GM12878 (cell line): Measurements from ENCODE around the gene MYO1D. TPM values are rescaled to one million over a fixed set of nuclear protein-coding genes. Genes with fewer than 3 reads are reported as not detected.

Experiments used
- ATAC-seq: fragments of 200-7000 bp; cut with Tn5 transposase; 3 replicates; pipeline ENCODE4 v1.9.1; 2020; ENCODE audit warnings: mild to moderate bottlenecking, moderate library complexity
- BruUV-seq: library from RNA; stranded (reverse); fragments of 400-500 nt; replicated peaks from 2 replicates; lab custom pipeline; 2021; lab: Mats Ljungman, UMichigan
- CTCF ChIA-PET: fragments of 300-600 bp; sonication (Branson Sonifier 250); formaldehyde crosslinking; extraction: SDS; loops from one replicate; lab custom pipeline; 2021; ENCODE audit warnings: inconsistent platforms; lab: Yijun Ruan, JAX
- POLR2A ChIA-PET: fragments of 350-600 bp; formaldehyde crosslinking; extraction: SDS; loops from one replicate; lab custom pipeline; 2021; ENCODE audit warnings: inconsistent platforms; lab: Charles Lee
- RAD21 ChIA-PET: fragments of 300-600 bp; sonication (Branson Sonifier 250); formaldehyde crosslinking; loops from one replicate; lab custom pipeline; 2023; ENCODE audit warnings: antibody characterized with exemption; ENCODE audit not compliant: unreplicated experiment; lab: Charles Lee
- SMC1A ChIA-PET: fragments of 300-600 bp; sonication (Branson Sonifier 250); formaldehyde crosslinking; loops from one replicate; lab custom pipeline; 2023; ENCODE audit not compliant: unreplicated experiment, uncharacterized antibody; lab: Charles Lee
- DNase-seq: peaks from one replicate; pipeline ENCODE4 v3.0.0-alpha.2; 2011; ENCODE audit warnings: low read depth, low spot score
- FAIRE-seq: peaks from 3 replicates; lab custom pipeline; 2011; peaks lifted over from hg19 to GRCh38; lab: Jason Lieb, UNC
- H2AFZ ChIP-seq: 2 replicates; pipeline ENCODE4 v1.6.0; 2011; ENCODE audit warnings: low read depth, low read length, control low read depth; ENCODE audit not compliant: control insufficient read depth
- H3K27ac ChIP-seq: 2 replicates; pipeline ENCODE4 v1.5.1; 2011; ENCODE audit warnings: control low read depth; ENCODE audit not compliant: control insufficient read depth, insufficient read depth
- H3K27me3 ChIP-seq, 2 experiments: replicated peaks in 1 of 2; 2 replicates each; pipeline versions ENCODE4 v1.6.0 to v1.6.1; 2011; ENCODE audit warnings: low read length in 1 of 2; ENCODE audit not compliant: control insufficient read depth in 2 of 2, insufficient read depth in 2 of 2
- H3K36me3 ChIP-seq, 2 experiments: 2 replicates each; pipeline ENCODE4 v1.5.1; 2011; ENCODE audit warnings: low read length in 1 of 2; ENCODE audit not compliant: control insufficient read depth in 2 of 2, insufficient read depth in 2 of 2
- H3K4me1 ChIP-seq: 2 replicates; pipeline ENCODE4 v1.6.1; 2011; ENCODE audit warnings: mild to moderate bottlenecking, low read length, moderate library complexity, mixed read lengths; ENCODE audit not compliant: control insufficient read depth, insufficient read depth
- H3K4me2 ChIP-seq: 2 replicates; pipeline ENCODE4 v1.6.0; 2011; ENCODE audit warnings: control low read depth; ENCODE audit not compliant: control insufficient read depth, insufficient read depth
- H3K4me3 ChIP-seq: fragments of 200-600 bp; sonication (generic); 2 replicates; pipeline ENCODE4 v1.5.1; 2016
- H3K79me2 ChIP-seq: 2 replicates; pipeline ENCODE4 v1.6.0; 2011; ENCODE audit warnings: low read length; ENCODE audit not compliant: control insufficient read depth, insufficient read depth
- H3K9ac ChIP-seq: 2 replicates; pipeline ENCODE4 v1.8.0; 2011; ENCODE audit warnings: low read length, control low read depth, mixed read lengths; ENCODE audit not compliant: control insufficient read depth, insufficient read depth
- H3K9me3 ChIP-seq: replicated peaks from 3 replicates; pipeline ENCODE4 v1.5.1; 2011; ENCODE audit warnings: mild to moderate bottlenecking, low read length; ENCODE audit not compliant: control insufficient read depth, insufficient read depth
- H4K20me1 ChIP-seq: 2 replicates; pipeline ENCODE4 v1.6.0; 2011; ENCODE audit not compliant: control insufficient read depth, insufficient read depth
- CREB1 ChIP-seq: IDR thresholded peaks from 2 replicates; pipeline ENCODE4 v1.6.1; 2012; ENCODE audit warnings: low read depth, mild to moderate bottlenecking, inconsistent platforms
- DPF2 ChIP-seq: fragments of 450-650 bp; IDR thresholded peaks from 2 replicates; pipeline ENCODE4 v1.6.1; 2017; ENCODE audit warnings: mild to moderate bottlenecking
- EGR1 ChIP-seq, 2 experiments: IDR thresholded peaks; 1 replicate in 1 of 2; 2 replicates in 1 of 2; pipeline ENCODE4 v1.6.1; 2011 to 2012; ENCODE audit warnings: low read depth in 2 of 2, low read length in 2 of 2, borderline replicate concordance in 1 of 2, mild to moderate bottlenecking in 1 of 2, moderate library complexity in 1 of 2
- KAT2A ChIP-seq: conservative IDR thresholded peaks from 2 replicates; pipeline ENCODE4 v1.6.1; 2011; ENCODE audit warnings: low read depth, low read length; ENCODE audit not compliant: control insufficient read depth
- MLLT1 ChIP-seq: fragments of 450-650 bp; IDR thresholded peaks from 2 replicates; pipeline ENCODE4 v1.6.1; 2016; ENCODE audit warnings: mild to moderate bottlenecking
- RBBP5 ChIP-seq: fragments of 200-600 bp; sonication (generic); conservative IDR thresholded peaks from 2 replicates; pipeline ENCODE4 v1.6.1; 2016
- SIN3A ChIP-seq: IDR thresholded peaks from 2 replicates; pipeline ENCODE4 v1.6.1; 2012; ENCODE audit warnings: low read depth, low read length, improper control_type of control experiment
- YY1 ChIP-seq: IDR thresholded peaks from 2 replicates; pipeline ENCODE4 v1.6.1; 2011; ENCODE audit warnings: low read depth, mild to moderate bottlenecking, low read length
- ZNF217 ChIP-seq: fragments of 450-650 bp; IDR thresholded peaks from 2 replicates; pipeline ENCODE4 v1.6.1; 2017; ENCODE audit warnings: antibody characterized with exemption, mild to moderate bottlenecking
- ZZZ3 ChIP-seq: IDR thresholded peaks from 2 replicates; pipeline ENCODE4 v1.6.1; 2011; ENCODE audit warnings: low read depth; ENCODE audit not compliant: control insufficient read depth, insufficient read length
- WGBS: methylation state at CpG from one replicate; pipeline ENCODE4 v1.1.6; 2016; ENCODE audit warnings: low lambda C conversion rate; ENCODE audit not compliant: insufficient replicate concordance, insufficient coverage; ENCODE audit errors: missing lambda C conversion rate; 5-methylcytosine and 5-hydroxymethylcytosine counted together
- in situ Hi-C: fragments of 300-500 bp; cut with MboI; formaldehyde crosslinking; loops from 9 replicates; pipeline ENCODE4 v1.14.3; 2018; ENCODE audit warnings: mixed read lengths
- intact Hi-C: fragments of 100-400 bp; cut with micrococcal nuclease; formaldehyde crosslinking; loops from one replicate; pipeline ENCODE4 v1.14.2; 2022; ENCODE audit not compliant: unreplicated experiment
- polyA plus RNA-seq, 11 experiments: library from polyadenylated mRNA; depleted of rRNA in 4 of 11; unstranded in 6 of 11; stranded (reverse) in 5 of 11; fragments of >200 nt; fragmentation: Nextera tagmentation in 4 of 11; fragmentation: Illumina TruSeq in 1 of 11; extraction: Ambion mirVana in 4 of 11; extraction: Trizol in 1 of 11; gene quantifications; 1 replicate in 1 of 11; 2 replicates in 10 of 11; pipeline versions ENCODE4 v1.2.1 to v1.2.3, GENCODE V29; 2011 to 2016; ENCODE audit warnings: inconsistent platforms in 2 of 11, missing spikeins in 2 of 11, low read depth in 1 of 11
- total RNA-seq, 4 experiments: library from RNA; depleted of rRNA in 3 of 4; stranded (reverse); fragments of >200 nt in 3 of 4; fragmentation: Illumina TruSeq in 1 of 4; extraction: Trizol in 1 of 4; gene quantifications; 2 replicates each; pipeline versions ENCODE4 v1.2.1 to v1.2.3, GENCODE V29; 2013 to 2021
- TF ChIP-seq, protein P1 (sequence below): fragments of 450-650 bp; IDR thresholded peaks from 2 replicates; pipeline ENCODE4 v1.6.1; 2018; ENCODE audit warnings: borderline replicate concordance, mild to moderate bottlenecking; ENCODE audit not compliant: partially characterized antibody
- TF ChIP-seq, protein P2 (sequence below): fragments of 450-650 bp; IDR thresholded peaks from 2 replicates; pipeline ENCODE4 v1.6.1; 2016; ENCODE audit warnings: mild to moderate bottlenecking, moderate library complexity, borderline replicate concordance
- TF ChIP-seq, protein P3 (sequence below): fragments of 150-350 bp; IDR thresholded peaks from 2 replicates; pipeline ENCODE4 v1.6.1; 2016; ENCODE audit warnings: low read depth, low read length

The MYO1D gene
- total and polyA plus RNA-seq, 10 of the 15 experiments (the other 5 are each of a cell fraction or from before 2014, with no cell fraction given): 1.8 to 37.7 (median 25.4) TPM

DNA sequence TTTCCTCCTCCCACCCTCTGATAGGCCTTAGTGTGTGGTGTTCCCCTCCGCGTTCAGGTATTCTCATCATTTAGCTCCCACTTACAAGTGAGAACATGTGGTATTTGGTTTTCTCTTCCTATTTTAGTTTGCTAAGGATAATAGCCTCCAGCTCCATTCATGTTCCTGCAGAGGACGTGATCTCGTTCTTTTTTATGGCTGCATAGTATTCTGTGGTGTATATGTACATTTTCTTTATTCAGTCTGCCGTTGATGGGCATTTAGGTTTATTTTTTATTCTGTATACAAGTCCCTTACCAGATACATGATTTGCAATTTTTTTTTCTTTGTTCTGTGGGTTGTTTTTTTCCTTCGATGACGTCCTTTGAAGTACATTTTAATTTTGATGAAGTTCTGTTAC is 409.0 kb downstream of the MYO1D start:
- ATAC-seq: no peak
- SMC1A ChIA-PET: interaction anchor here (1.6 kb wide), 1 partner anchor 16 kb away, joined by 6 read pairs; no protein-coding TSS in a partner anchor
- Histone ChIP-seq H3K9ac (no peak overlapping the region), H3K36me3 (peaks cover 21 to 55% of the 10 kb centered on the region in 2 experiments), H3K27ac (no peak overlapping the region), H3K4me3 (no peak overlapping the region), H3K9me3 (no peaks in the 10 kb centered on the region), H3K27me3 (no peaks in the 10 kb centered on the region), H3K4me2 (no peak overlapping the region), H4K20me1 (no peaks in the 10 kb centered on the region), H2AFZ (no peak overlapping the region), H3K79me2 (no peaks in the 10 kb centered on the region), H3K4me1 (no peaks in the 10 kb centered on the region)
- 94% methylated on average over 7 of the region's 7 CpGs for WGBS
- RAD21 ChIA-PET: no interaction called here
- no peak for FAIRE-seq
- intact Hi-C loops: no loop called here
- in situ Hi-C loops: loop anchor here (25.0 kb wide), 1 partner anchor 444 kb away; no protein-coding TSS in a partner anchor
- POLR2A ChIA-PET: interaction anchor here (0.7 kb wide), 2 partner anchors 24 to 27 kb away, joined by 3 to 4 read pairs; no protein-coding TSS in a partner anchor
- CTCF ChIA-PET: interaction anchor here (0.5 to 0.9 kb wide), 2 partner anchors 12 to 24 kb away, joined by 3 read pairs; partner anchors contain the start of gene PSMD11
- no peak for DNase-seq
- BruUV-seq: no TSS peak
- TF ChIP-seq ZNF217 (no peak), ZZZ3 (no peak), EGR1 (IDR thresholded peaks at IDR 0.05; ENCODE audit: borderline replicate concordance in 1 of 2, low read depth in 2 of 2, low read length in 2 of 2) (no peak), YY1 (no peak), CREB1 (no peak), DPF2 (no peak), KAT2A (no peak), SIN3A (no peak), MLLT1 (no peak), RBBP5 (no peak)
- TF ChIP-seq, protein P1, sequence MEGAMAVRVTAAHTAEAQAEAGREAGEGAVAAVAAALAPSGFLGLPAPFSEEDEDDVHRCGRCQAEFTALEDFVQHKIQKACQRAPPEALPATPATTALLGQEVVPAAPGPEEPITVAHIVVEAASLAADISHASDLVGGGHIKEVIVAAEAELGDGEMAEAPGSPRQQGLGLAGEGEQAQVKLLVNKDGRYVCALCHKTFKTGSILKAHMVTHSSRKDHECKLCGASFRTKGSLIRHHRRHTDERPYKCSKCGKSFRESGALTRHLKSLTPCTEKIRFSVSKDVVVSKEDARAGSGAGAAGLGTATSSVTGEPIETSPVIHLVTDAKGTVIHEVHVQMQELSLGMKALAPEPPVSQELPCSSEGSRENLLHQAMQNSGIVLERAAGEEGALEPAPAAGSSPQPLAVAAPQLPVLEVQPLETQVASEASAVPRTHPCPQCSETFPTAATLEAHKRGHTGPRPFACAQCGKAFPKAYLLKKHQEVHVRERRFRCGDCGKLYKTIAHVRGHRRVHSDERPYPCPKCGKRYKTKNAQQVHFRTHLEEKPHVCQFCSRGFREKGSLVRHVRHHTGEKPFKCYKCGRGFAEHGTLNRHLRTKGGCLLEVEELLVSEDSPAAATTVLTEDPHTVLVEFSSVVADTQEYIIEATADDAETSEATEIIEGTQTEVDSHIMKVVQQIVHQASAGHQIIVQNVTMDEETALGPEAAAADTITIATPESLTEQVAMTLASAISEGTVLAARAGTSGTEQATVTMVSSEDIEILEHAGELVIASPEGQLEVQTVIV: no peak
- TF ChIP-seq, protein P2, sequence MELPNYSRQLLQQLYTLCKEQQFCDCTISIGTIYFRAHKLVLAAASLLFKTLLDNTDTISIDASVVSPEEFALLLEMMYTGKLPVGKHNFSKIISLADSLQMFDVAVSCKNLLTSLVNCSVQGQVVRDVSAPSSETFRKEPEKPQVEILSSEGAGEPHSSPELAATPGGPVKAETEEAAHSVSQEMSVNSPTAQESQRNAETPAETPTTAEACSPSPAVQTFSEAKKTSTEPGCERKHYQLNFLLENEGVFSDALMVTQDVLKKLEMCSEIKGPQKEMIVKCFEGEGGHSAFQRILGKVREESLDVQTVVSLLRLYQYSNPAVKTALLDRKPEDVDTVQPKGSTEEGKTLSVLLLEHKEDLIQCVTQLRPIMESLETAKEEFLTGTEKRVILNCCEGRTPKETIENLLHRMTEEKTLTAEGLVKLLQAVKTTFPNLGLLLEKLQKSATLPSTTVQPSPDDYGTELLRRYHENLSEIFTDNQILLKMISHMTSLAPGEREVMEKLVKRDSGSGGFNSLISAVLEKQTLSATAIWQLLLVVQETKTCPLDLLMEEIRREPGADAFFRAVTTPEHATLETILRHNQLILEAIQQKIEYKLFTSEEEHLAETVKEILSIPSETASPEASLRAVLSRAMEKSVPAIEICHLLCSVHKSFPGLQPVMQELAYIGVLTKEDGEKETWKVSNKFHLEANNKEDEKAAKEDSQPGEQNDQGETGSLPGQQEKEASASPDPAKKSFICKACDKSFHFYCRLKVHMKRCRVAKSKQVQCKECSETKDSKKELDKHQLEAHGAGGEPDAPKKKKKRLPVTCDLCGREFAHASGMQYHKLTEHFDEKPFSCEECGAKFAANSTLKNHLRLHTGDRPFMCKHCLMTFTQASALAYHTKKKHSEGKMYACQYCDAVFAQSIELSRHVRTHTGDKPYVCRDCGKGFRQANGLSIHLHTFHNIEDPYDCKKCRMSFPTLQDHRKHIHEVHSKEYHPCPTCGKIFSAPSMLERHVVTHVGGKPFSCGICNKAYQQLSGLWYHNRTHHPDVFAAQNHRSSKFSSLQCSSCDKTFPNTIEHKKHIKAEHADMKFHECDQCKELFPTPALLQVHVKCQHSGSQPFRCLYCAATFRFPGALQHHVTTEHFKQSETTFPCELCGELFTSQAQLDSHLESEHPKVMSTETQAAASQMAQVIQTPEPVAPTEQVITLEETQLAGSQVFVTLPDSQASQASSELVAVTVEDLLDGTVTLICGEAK: no peak
- TF ChIP-seq, protein P3, sequence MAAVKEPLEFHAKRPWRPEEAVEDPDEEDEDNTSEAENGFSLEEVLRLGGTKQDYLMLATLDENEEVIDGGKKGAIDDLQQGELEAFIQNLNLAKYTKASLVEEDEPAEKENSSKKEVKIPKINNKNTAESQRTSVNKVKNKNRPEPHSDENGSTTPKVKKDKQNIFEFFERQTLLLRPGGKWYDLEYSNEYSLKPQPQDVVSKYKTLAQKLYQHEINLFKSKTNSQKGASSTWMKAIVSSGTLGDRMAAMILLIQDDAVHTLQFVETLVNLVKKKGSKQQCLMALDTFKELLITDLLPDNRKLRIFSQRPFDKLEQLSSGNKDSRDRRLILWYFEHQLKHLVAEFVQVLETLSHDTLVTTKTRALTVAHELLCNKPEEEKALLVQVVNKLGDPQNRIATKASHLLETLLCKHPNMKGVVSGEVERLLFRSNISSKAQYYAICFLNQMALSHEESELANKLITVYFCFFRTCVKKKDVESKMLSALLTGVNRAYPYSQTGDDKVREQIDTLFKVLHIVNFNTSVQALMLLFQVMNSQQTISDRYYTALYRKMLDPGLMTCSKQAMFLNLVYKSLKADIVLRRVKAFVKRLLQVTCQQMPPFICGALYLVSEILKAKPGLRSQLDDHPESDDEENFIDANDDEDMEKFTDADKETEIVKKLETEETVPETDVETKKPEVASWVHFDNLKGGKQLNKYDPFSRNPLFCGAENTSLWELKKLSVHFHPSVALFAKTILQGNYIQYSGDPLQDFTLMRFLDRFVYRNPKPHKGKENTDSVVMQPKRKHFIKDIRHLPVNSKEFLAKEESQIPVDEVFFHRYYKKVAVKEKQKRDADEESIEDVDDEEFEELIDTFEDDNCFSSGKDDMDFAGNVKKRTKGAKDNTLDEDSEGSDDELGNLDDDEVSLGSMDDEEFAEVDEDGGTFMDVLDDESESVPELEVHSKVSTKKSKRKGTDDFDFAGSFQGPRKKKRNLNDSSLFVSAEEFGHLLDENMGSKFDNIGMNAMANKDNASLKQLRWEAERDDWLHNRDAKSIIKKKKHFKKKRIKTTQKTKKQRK: no peak
